ENCODE results near the gene SPTBN4. TPM values are rescaled to one million over a fixed set of nuclear protein-coding genes. Genes with fewer than 3 reads are reported as not detected.

The SPTBN4 gene
- total and polyA plus RNA-seq, 10 donors: 0.30 to 2.3 (median 0.66) TPM

GRCh38 chr19:40603071-40603388, 136.2 kb downstream of the SPTBN4 start:
- H3K27me3 ChIP-seq (replicated peaks in 1 of 7): peaks cover 0 to 100% (median 38%) of the 10 kb centered on the region in 7 donors
- H3K36me3 ChIP-seq: no peaks in the 10 kb centered on the region
- TF ChIP-seq, protein P1, sequence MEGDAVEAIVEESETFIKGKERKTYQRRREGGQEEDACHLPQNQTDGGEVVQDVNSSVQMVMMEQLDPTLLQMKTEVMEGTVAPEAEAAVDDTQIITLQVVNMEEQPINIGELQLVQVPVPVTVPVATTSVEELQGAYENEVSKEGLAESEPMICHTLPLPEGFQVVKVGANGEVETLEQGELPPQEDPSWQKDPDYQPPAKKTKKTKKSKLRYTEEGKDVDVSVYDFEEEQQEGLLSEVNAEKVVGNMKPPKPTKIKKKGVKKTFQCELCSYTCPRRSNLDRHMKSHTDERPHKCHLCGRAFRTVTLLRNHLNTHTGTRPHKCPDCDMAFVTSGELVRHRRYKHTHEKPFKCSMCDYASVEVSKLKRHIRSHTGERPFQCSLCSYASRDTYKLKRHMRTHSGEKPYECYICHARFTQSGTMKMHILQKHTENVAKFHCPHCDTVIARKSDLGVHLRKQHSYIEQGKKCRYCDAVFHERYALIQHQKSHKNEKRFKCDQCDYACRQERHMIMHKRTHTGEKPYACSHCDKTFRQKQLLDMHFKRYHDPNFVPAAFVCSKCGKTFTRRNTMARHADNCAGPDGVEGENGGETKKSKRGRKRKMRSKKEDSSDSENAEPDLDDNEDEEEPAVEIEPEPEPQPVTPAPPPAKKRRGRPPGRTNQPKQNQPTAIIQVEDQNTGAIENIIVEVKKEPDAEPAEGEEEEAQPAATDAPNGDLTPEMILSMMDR (IDR thresholded peaks at IDR 0.05 in 8 of 11, conservative IDR thresholded peaks at IDR 0.05 in 3 of 11): no peak
- TF ChIP-seq POLR2AphosphoS5 (IDR thresholded peaks at IDR 0.05): no peak
- peak overlapping the region in 2 of 8 donors; percentile 39 to 75 for H3K4me3 ChIP-seq
- no peaks in the 10 kb centered on the region for H3K9me3 ChIP-seq
- H3K4me1 ChIP-seq: peaks cover 49 to 96% (median 84%) of the 10 kb centered on the region in 6 donors
- WGBS, 5 donors: 45 to 78% (median 61%) methylated on average over 2 of the region's 2 CpGs
- intact Hi-C loops (cut with DNase I; ENCODE audit: low total_unique reads): no loop called here
- peak overlapping the region; percentile 20 to 93 (median 80) for H3K27ac ChIP-seq
- no peak for DNase-seq

DNA sequence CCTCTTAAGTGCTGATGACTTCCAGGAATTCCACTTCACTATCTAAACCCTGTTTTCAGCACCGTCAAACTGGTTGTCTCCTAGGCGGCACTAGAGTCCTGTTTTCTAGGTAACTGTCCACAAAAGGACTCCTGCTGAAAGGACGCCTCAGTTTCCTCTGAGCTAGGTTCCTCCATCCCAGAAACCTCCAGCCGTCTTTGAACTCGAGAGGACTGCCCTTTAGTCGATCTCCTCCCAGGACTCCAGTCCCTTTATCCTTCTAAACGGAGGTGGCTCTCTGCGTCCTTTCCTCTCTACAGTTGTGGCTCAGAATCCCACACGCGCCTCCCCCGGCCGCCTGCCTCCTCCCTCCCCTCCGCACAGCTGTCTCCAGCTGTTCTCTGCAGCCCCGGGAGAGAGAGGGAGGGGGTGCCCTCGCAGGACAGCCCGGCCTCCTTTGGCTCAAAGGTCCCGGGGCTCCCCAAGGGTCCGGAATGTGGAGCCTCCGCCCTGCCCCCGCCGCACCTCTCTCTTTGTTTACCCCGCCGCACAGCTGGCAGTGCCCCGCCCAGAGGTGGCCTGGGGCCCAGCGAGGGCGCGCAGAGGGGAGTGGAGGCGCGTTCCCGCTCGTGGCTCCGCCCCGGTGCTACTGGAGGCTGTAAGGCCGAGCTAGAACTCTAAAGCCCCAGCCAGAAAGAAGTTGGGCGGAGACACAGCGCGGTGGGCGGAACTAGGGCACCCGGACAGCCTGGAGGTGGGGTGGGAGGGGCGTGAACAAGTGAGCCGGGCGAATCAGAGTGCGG, 136.8 kb downstream of the SPTBN4 start:
- peak; percentile 98 for DNase-seq
- no peaks in the 10 kb centered on the region for H3K9me3 ChIP-seq
- H3K27ac ChIP-seq: peak overlapping the region; percentile 20 to 93 (median 80)
- peaks cover 44 to 91% (median 78%) of the 10 kb centered on the region in 6 donors for H3K4me1 ChIP-seq
- H3K36me3 ChIP-seq: no peaks in the 10 kb centered on the region
- H3K27me3 ChIP-seq (replicated peaks in 1 of 7): peaks cover 0 to 100% (median 33%) of the 10 kb centered on the region in 7 donors
- H3K4me3 ChIP-seq: peak overlapping the region; percentile 4 to 75 (median 36)
- intact Hi-C loops (cut with DNase I; ENCODE audit: low total_unique reads): no loop called here
- TF ChIP-seq, protein P1 (IDR thresholded peaks at IDR 0.05 in 8 of 11, conservative IDR thresholded peaks at IDR 0.05 in 3 of 11): peak in 4 of 11 experiments; percentile 8 to 34 (median 17)
- peak; percentile 81 to 88 (median 87) for TF ChIP-seq POLR2AphosphoS5 (IDR thresholded peaks at IDR 0.05)
- TF ChIP-seq POLR2A (IDR thresholded peaks at IDR 0.05): peak in 1 of 3 donors; percentile 43
- WGBS, 5 donors: 3 to 5% (median 3%) methylated on average over 31 to 43 of the region's 43 CpGs

DNA sequence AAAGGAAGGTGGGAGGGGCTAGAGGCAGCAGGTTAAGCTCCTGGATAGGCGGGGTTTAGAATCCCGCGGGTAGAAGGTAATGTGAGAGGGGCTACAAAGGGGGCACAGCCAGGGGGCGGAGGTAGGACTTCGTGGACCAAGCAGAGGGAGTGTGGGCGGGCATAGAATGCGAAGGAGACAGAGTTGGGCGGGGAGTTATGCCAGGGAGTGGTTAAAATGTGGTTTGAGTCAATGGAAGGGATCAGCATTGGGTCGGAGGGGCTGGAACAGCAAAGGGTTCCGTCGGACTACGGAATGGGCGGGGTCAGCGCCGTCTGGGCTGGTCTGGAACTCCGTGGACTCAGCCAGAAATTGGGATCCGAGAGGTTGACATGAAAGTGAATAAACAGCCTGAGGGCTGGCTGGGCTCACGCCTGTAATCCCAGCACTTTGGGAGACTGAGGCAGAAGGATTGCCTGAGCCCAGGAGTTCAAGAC, 137.4 kb downstream of the SPTBN4 start:
- Histone ChIP-seq H3K9me3 (no peaks in the 10 kb centered on the region), H3K4me3 (peak overlapping the region in 6 of 8 donors; percentile 4 to 75 (median 40)), H3K27ac (peak overlapping the region in 7 of 8 donors; percentile 61 to 93 (median 84)), H3K27me3 (replicated peaks in 1 of 7) (peaks cover 0 to 99% (median 27%) of the 10 kb centered on the region in 7 donors), H3K36me3 (no peaks in the 10 kb centered on the region), H3K4me1 (peaks cover 38 to 89% (median 76%) of the 10 kb centered on the region in 6 donors)
- no peak for DNase-seq
- intact Hi-C loops (cut with DNase I; ENCODE audit: low total_unique reads): no loop called here
- 6 to 9% (median 8%) methylated on average over 18 of the region's 18 CpGs for WGBS, 5 donors
- no peak for TF ChIP-seq POLR2AphosphoS5 (IDR thresholded peaks at IDR 0.05)
- TF ChIP-seq, protein P1 (IDR thresholded peaks at IDR 0.05 in 8 of 11, conservative IDR thresholded peaks at IDR 0.05 in 3 of 11): peak in 1 of 11 experiments; percentile 2

GRCh38 chr19:40604647-40605215, 137.9 kb downstream of the SPTBN4 start:
- WGBS, 5 donors: 26 to 32% (median 29%) methylated on average over 12 to 29 of the region's 29 CpGs

More at GRCh38 chr19:40604647-40605215, 137.9 kb downstream of the SPTBN4 start:
- no peak for DNase-seq
- Histone ChIP-seq H3K27me3 (replicated peaks in 1 of 7) (peaks cover 0 to 99% (median 24%) of the 10 kb centered on the region in 7 donors), H3K4me3 (peak overlapping the region in 6 of 8 donors; percentile 39 to 75 (median 48)), H3K27ac (peak overlapping the region; percentile 72 to 93 (median 84)), H3K9me3 (no peaks in the 10 kb centered on the region), H3K36me3 (no peaks in the 10 kb centered on the region), H3K4me1 (peaks cover 35 to 89% (median 76%) of the 10 kb centered on the region in 6 donors)
- intact Hi-C loops (cut with DNase I; ENCODE audit: low total_unique reads): no loop called here
- no peak for TF ChIP-seq POLR2A (IDR thresholded peaks at IDR 0.05)
- no peak for TF ChIP-seq POLR2AphosphoS5 (IDR thresholded peaks at IDR 0.05)
- TF ChIP-seq, protein P1 (IDR thresholded peaks at IDR 0.05 in 8 of 11, conservative IDR thresholded peaks at IDR 0.05 in 3 of 11): no peak
